Activated naive CD4-positive, alpha-beta T cell treated with anti-CD3 and anti-CD28 coated beads, Interleukin-2, amount 50 U/mL, for 24 hours (primary cell): ENCODE data around the gene TYK2.
"Not testable (repeated sequence)": the region's sequence is repeated elsewhere in the genome, so short reads cannot be mapped to it uniquely, and the experiment has no call there.

Source experiments
- H3K27ac Mint-ChIP-seq: one replicate; pipeline ENCODE4 v1.8.0; 2021; ENCODE audit warnings: mild to moderate bottlenecking, mixed read lengths
- H3K27me3 Mint-ChIP-seq: one replicate; pipeline ENCODE4 v1.8.0; 2021; ENCODE audit warnings: mixed read lengths
- H3K36me3 Mint-ChIP-seq: one replicate; pipeline ENCODE4 v1.8.0; 2021; ENCODE audit warnings: mixed read lengths
- H3K4me1 Mint-ChIP-seq: one replicate; pipeline ENCODE4 v1.8.0; 2021; ENCODE audit warnings: mixed read lengths
- H3K4me3 Mint-ChIP-seq: one replicate; pipeline ENCODE4 v1.8.0; 2021; ENCODE audit warnings: mild to moderate bottlenecking, mixed read lengths
- H3K9me3 Mint-ChIP-seq: one replicate; pipeline ENCODE4 v1.8.0; 2021; ENCODE audit warnings: mixed read lengths

Gene TYK2

DNA sequence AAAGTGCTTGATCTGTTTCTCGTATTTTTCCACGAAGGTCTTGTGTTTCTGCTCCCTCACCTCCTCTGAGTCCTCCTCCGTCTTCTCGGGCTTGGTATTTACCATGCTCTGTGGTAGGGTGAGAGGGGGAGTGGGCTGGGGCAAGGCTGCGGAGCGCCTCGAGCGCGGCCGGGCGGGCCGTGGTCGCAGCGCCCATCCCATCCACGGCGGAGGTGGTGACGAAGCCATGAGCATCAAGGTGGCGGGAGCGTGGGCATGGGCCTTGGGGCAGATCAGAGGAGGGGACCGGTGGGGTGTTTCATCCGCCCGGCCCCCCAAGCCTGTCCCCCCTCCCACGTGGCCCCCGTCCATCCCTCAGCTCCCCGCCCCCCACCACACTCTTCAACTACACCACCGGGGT, 15.1 kb upstream of the TYK2 start:
- peaks cover 27% of the 10 kb centered on the region for H3K4me1 Mint-ChIP-seq
- H3K36me3 Mint-ChIP-seq: peaks cover 11% of the 10 kb centered on the region
- H3K27ac Mint-ChIP-seq: no peak overlapping the region
- no peak overlapping the region for H3K4me3 Mint-ChIP-seq
- no peaks in the 10 kb centered on the region for H3K9me3 Mint-ChIP-seq
- no peaks in the 10 kb centered on the region for H3K27me3 Mint-ChIP-seq

DNA sequence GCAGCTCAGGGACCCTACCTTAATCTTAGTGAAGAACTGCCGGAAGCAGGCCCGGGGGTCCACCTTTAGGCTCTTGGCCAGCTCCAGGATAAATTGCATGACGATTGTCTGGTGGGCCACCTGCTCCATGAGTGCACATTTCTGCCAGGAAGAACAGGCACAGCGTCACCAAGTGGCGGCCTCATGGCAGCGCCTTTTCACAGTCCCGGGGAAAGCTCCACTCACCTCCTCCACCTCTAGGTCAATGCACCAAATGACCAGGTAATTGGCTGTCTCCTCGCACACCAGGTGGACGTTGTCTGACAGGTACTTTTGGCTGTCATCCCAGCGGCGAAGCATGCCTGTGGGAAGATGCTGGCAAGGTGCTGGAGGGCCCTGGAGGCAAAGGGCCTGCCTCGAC, 14.6 kb upstream of the TYK2 start:
- no peak overlapping the region for H3K4me3 Mint-ChIP-seq
- no peaks in the 10 kb centered on the region for H3K9me3 Mint-ChIP-seq
- peaks cover 22% of the 10 kb centered on the region for H3K4me1 Mint-ChIP-seq
- H3K27ac Mint-ChIP-seq: no peak overlapping the region
- no peaks in the 10 kb centered on the region for H3K27me3 Mint-ChIP-seq
- H3K36me3 Mint-ChIP-seq: peaks cover 11% of the 10 kb centered on the region

DNA sequence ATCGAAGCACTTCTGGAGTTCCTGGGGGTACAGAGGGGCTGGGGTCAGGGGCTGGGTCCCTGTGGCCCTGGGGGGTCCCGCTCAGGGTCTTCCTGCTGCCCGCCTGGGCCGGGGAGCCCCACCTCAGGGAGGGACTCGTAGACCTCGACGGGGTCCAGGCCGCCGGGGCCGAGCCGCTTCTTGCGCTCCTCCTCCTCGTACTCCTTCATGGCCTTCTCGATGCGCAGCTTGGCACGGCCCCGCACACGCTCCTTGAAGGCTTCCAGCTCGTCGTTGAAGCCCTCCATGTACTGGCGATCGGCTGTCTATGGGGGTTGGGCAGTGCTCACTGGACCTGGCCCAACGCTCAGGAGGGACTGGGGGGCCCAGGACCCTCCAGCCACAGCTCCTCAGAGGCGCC, 12.8 kb upstream of the TYK2 start:
- Mint-ChIP-seq H3K27ac (no peak overlapping the region), H3K9me3 (no peaks in the 10 kb centered on the region), H3K4me3 (no peak overlapping the region), H3K4me1 (peaks cover 12% of the 10 kb centered on the region), H3K27me3 (no peaks in the 10 kb centered on the region), H3K36me3 (peaks cover 8% of the 10 kb centered on the region)

GRCh38 chr19:10392120-10392519, 11.7 kb upstream of the TYK2 start:
- no peak overlapping the region for H3K4me3 Mint-ChIP-seq
- H3K4me1 Mint-ChIP-seq: peaks cover 4% of the 10 kb centered on the region
- H3K9me3 Mint-ChIP-seq: no peaks in the 10 kb centered on the region
- peaks cover 8% of the 10 kb centered on the region for H3K36me3 Mint-ChIP-seq
- no peak overlapping the region for H3K27ac Mint-ChIP-seq
- H3K27me3 Mint-ChIP-seq: no peaks in the 10 kb centered on the region

GRCh38 chr19:10390652-10391286, 10.4 kb upstream of the TYK2 start:
- peaks cover 4% of the 10 kb centered on the region for H3K36me3 Mint-ChIP-seq
- H3K9me3 Mint-ChIP-seq: no peaks in the 10 kb centered on the region
- no peak overlapping the region for H3K4me3 Mint-ChIP-seq
- H3K27ac Mint-ChIP-seq: no peak overlapping the region
- H3K27me3 Mint-ChIP-seq: no peaks in the 10 kb centered on the region
- H3K4me1 Mint-ChIP-seq: peaks cover 4% of the 10 kb centered on the region

- Mint-ChIP-seq H3K36me3 (peaks cover 4% of the 10 kb centered on the region), H3K27me3 (no peaks in the 10 kb centered on the region), H3K27ac (no peak overlapping the region), H3K9me3 (no peaks in the 10 kb centered on the region), H3K4me3 (no peak overlapping the region), H3K4me1 (peaks cover 4% of the 10 kb centered on the region)
These were observed 9.5 kb upstream of the TYK2 start for GRCh38 chr19:10389863-10390262.

- peaks cover 4% of the 10 kb centered on the region for H3K4me1 Mint-ChIP-seq
- no peak overlapping the region for H3K27ac Mint-ChIP-seq
- H3K4me3 Mint-ChIP-seq: no peak overlapping the region
- no peaks in the 10 kb centered on the region for H3K9me3 Mint-ChIP-seq
- H3K36me3 Mint-ChIP-seq: peaks cover 4% of the 10 kb centered on the region
- H3K27me3 Mint-ChIP-seq: no peaks in the 10 kb centered on the region
These were observed 8.6 kb upstream of the TYK2 start for GRCh38 chr19:10388957-10389356.

DNA sequence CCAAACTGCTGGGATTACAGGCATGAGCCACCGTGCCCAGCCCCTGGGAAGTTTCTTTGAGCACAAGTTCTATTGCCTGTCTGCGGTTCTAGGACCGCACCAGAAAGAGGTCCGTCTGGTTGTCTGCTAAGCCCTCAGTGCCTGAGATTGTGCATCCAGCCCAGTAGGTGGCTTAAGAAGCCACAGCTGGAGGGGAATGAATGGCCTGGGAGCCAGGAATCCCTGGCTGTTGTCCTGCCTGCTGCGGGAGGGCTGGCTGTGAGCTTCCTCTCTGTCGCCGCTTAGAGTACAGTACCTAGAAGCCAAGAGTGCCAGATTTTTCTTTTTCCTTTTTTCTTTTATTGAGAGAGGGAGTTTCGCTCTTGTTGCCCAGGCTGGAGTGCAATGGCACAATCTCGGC, 4.2 kb upstream of the TYK2 start:
- no peaks in the 10 kb centered on the region for H3K9me3 Mint-ChIP-seq
- H3K27me3 Mint-ChIP-seq: no peaks in the 10 kb centered on the region
- peaks cover 16% of the 10 kb centered on the region for H3K4me1 Mint-ChIP-seq
- H3K36me3 Mint-ChIP-seq: peaks cover 2% of the 10 kb centered on the region
- H3K27ac Mint-ChIP-seq: no peak overlapping the region
- no peak overlapping the region for H3K4me3 Mint-ChIP-seq

DNA sequence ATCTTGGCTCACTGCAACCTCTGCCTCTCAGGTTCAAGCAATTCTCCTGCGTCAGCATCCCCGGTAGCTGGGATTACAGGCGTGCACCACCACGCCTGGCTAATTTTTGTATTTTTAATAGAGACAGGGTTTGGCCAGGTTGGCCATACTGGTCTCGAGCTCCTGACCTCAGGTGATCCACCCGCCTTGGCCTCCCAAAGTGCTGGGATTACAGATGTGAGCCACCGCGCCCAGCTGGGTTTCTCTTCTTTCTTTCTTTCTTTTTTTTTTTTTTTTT, 2.8 kb upstream of the TYK2 start:
- H3K36me3 Mint-ChIP-seq, H3K9me3 Mint-ChIP-seq, H3K4me3 Mint-ChIP-seq, H3K27me3 Mint-ChIP-seq, H3K27ac Mint-ChIP-seq: not testable (repeated sequence)
- H3K4me1 Mint-ChIP-seq: peaks cover 25% of the 10 kb centered on the region

- Mint-ChIP-seq H3K36me3 (peaks cover 8% of the 10 kb centered on the region), H3K9me3 (no peaks in the 10 kb centered on the region), H3K4me1 (peaks cover 28% of the 10 kb centered on the region), H3K4me3 (peak overlapping the region; percentile 92), H3K27ac (peak overlapping the region; percentile 65), H3K27me3 (no peaks in the 10 kb centered on the region)
These were observed 476 bp downstream of the TYK2 start for GRCh38 chr19:10379880-10380312.

DNA sequence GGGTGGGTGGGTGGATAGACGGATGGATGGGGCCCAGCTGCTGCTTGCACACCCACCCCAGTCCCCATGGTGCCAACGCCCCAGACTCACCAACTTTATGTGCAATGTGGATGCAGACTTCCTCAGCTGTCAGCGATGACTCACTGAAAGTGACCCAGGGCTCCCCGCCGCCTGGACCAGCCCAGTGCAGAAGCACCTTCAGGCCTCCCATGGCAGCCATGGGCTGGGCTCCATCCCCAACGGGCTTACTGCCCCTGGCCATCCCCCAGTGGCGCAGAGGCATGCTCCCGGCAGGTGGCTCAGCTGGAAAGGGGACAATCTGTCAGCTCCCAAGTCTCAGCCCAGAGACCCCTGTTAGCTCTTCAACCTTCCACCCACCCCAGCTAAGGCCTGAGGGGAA, 2.2 kb downstream of the TYK2 start:
- no peak overlapping the region for H3K27ac Mint-ChIP-seq
- no peak overlapping the region for H3K4me3 Mint-ChIP-seq
- H3K36me3 Mint-ChIP-seq: peaks cover 8% of the 10 kb centered on the region
- no peaks in the 10 kb centered on the region for H3K9me3 Mint-ChIP-seq
- H3K4me1 Mint-ChIP-seq: peaks cover 28% of the 10 kb centered on the region
- no peaks in the 10 kb centered on the region for H3K27me3 Mint-ChIP-seq

GRCh38 chr19:10377140-10377640, 3.2 kb downstream of the TYK2 start:
- H3K4me1 Mint-ChIP-seq: peaks cover 28% of the 10 kb centered on the region
- H3K27me3 Mint-ChIP-seq, H3K27ac Mint-ChIP-seq, H3K36me3 Mint-ChIP-seq, H3K9me3 Mint-ChIP-seq: not testable (repeated sequence)
- peak overlapping the region; percentile 42 for H3K4me3 Mint-ChIP-seq

DNA sequence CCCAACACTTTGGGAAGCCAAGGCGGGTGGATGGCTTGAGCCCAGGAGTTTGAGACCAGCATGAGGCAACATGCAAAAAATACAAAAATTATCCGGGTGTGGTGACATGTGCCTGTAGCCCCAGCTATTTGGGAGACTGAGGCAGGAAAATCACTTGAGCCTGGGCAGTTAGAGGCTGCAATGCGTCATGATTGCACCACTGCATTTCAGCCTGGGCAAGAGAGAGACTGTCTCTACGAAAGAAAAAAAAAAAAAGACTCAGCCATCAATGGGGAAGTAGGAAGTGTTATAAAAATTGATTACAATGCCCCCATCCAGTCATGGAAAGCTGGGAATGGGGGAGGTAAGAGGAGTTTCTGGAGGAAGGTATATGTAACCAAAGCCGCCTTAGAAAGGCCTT, 5.4 kb downstream of the TYK2 start:
- Mint-ChIP-seq H3K27ac (peak overlapping the region; percentile 5), H3K36me3 (peaks cover 6% of the 10 kb centered on the region)

GRCh38 chr19:10372690-10373089, 7.7 kb downstream of the TYK2 start:
- Mint-ChIP-seq H3K4me1 (peaks cover 3% of the 10 kb centered on the region), H3K9me3 (no peaks in the 10 kb centered on the region), H3K27me3 (no peaks in the 10 kb centered on the region), H3K36me3 (peaks cover 6% of the 10 kb centered on the region), H3K4me3 (no peak overlapping the region), H3K27ac (no peak overlapping the region)

More for the DNA sequence above, 5.4 kb downstream of the TYK2 start:
- Mint-ChIP-seq H3K9me3 (no peaks in the 10 kb centered on the region), H3K4me1 (peaks cover 15% of the 10 kb centered on the region), H3K4me3 (no peak overlapping the region), H3K27me3 (no peaks in the 10 kb centered on the region)

GRCh38 chr19:10368101-10368803, 12.1 kb downstream of the TYK2 start:
- no peaks in the 10 kb centered on the region for H3K9me3 Mint-ChIP-seq
- H3K4me1 Mint-ChIP-seq: no peaks in the 10 kb centered on the region
- no peak overlapping the region for H3K4me3 Mint-ChIP-seq
- peaks cover 2% of the 10 kb centered on the region for H3K36me3 Mint-ChIP-seq
- no peak overlapping the region for H3K27ac Mint-ChIP-seq
- no peaks in the 10 kb centered on the region for H3K27me3 Mint-ChIP-seq

DNA sequence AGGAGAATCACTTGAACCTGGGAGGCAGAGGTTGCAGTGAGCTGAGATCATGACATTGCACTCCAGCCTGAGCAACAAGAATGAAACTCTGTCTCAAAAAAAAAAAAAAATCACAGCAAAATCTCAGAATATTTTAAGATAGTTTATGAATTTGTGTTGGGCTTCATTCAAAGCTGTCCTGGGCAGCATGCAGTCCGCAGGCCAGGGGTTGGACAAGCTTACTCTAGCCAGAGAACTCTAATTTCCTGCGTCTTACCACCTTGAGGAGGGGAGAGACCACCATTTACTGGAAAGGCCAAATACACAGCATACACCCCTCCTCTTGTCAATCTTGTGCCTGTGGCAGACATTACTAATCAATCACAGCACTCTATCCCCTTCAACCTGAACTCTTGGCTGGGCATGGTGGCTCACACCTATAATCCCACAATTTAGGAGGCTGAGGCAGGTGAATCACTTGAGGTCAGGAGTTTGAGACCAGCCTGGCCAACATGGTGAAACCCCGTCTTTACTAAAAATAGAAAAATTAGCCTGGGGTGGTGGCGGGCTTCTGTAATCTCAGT, 13.3 kb downstream of the TYK2 start:
- not testable (repeated sequence) for H3K9me3 Mint-ChIP-seq, H3K36me3 Mint-ChIP-seq, H3K4me1 Mint-ChIP-seq, H3K4me3 Mint-ChIP-seq, H3K27me3 Mint-ChIP-seq, H3K27ac Mint-ChIP-seq
